Transverse colon (tissue), 3 donors: ENCODE data around the gene EDAR.

Source experiments
- CTCF ChIP-seq, 5 experiments: fragments of 200-600 bp in 3 of 5; fragments of 450-650 bp in 2 of 5; sonication (generic) in 3 of 5; IDR thresholded peaks; 1 replicate in 2 of 5; 2 replicates in 3 of 5; pipeline ENCODE4 v1.5.1; 2016 to 2017; ENCODE audit warnings: antibody characterized with exemption in 5 of 5, inconsistent platforms in 3 of 5, mild to moderate bottlenecking in 2 of 5, moderate library complexity in 1 of 5
- EP300 ChIP-seq: sonication (generic); formaldehyde crosslinking; IDR thresholded peaks from one replicate; pipeline ENCODE4 v1.6.1; 2017; ENCODE audit warnings: antibody characterized with exemption, low read depth
- POLR2A ChIP-seq: fragments of 450-650 bp; IDR thresholded peaks from one replicate; pipeline ENCODE4 v1.6.1; 2016; ENCODE audit warnings: antibody characterized with exemption, mild to moderate bottlenecking, moderate library complexity

DNA sequence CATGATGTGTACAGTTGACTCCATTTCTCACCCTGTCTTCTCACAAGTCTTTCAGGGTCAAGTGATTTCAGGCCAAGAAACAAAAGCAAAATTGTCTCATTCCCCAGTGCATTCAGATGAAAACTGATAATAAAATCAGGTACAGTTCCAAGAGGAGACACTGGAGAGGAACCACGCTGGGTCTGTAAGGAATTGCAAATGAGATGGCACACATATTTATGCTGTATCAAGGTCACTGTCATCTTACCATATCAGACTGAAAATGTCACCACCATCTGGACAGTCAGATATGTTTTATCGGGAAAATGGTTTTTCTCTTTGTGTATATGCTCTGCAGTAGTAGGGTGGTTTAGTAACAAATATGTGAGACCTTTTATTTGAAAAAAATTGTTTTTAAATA is 110.7 kb downstream of the EDAR start:
- TF ChIP-seq CTCF (IDR thresholded peaks at IDR 0.05) (no peak), EP300 (no peak), POLR2A (no peak)
